Astrocyte of the cerebellum (primary cell): ENCODE data around the gene RFTN1.

Experiments used
- DNase-seq: peaks from one replicate; pipeline ENCODE4 v3.0.0-alpha.2; 2011; ENCODE audit warnings: low read depth
- H3K4me3 ChIP-seq: 2 replicates; pipeline ENCODE4 v1.5.1; 2011; ENCODE audit warnings: mild to moderate bottlenecking, low read depth, low read length, moderate library complexity
- in situ Hi-C: cut with HindIII; loops from 2 replicates; pipeline ENCODE4 v1.10.0; 2017; ENCODE audit warnings: low sequenced_read_pairs
- TF ChIP-seq, protein P1 (sequence below): IDR thresholded peaks from 2 replicates; pipeline ENCODE4 v1.5.1; 2012; ENCODE audit warnings: low read length, low read depth, moderate library complexity, mild to moderate bottlenecking; ENCODE audit errors: missing control alignments

RFTN1 gene

DNA sequence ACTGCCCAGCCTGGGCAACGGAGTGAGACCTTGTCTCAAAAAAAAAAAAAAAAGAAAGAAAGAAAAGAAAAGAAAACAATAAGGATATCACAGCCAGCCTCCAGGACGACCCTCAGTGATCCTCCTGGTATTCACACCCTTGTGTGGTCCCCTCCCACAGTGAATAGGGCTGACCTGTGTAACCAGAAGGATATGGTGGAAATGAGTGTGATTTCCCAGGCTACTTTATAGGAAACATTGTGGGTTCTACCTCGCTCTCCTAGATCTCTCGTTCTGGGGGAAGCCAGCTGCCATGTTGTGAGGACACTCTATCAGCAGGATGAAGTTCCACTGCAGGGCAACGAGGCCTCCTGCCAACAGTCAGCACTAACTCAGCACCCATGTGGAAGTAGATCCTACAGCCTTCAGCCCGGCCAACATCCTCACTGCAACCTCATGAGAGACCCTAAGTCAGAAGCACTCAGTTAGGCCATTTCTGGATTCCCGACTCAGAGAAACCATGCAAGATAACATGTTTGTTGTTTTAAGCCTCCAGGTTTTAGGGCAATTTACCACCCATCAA is 11.1 kb downstream of the RFTN1 start:
- H3K4me3 ChIP-seq = no peak overlapping the region
- TF ChIP-seq, protein P1, sequence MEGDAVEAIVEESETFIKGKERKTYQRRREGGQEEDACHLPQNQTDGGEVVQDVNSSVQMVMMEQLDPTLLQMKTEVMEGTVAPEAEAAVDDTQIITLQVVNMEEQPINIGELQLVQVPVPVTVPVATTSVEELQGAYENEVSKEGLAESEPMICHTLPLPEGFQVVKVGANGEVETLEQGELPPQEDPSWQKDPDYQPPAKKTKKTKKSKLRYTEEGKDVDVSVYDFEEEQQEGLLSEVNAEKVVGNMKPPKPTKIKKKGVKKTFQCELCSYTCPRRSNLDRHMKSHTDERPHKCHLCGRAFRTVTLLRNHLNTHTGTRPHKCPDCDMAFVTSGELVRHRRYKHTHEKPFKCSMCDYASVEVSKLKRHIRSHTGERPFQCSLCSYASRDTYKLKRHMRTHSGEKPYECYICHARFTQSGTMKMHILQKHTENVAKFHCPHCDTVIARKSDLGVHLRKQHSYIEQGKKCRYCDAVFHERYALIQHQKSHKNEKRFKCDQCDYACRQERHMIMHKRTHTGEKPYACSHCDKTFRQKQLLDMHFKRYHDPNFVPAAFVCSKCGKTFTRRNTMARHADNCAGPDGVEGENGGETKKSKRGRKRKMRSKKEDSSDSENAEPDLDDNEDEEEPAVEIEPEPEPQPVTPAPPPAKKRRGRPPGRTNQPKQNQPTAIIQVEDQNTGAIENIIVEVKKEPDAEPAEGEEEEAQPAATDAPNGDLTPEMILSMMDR = no peak
- DNase-seq = no peak
- in situ Hi-C loops = no loop called here

DNA sequence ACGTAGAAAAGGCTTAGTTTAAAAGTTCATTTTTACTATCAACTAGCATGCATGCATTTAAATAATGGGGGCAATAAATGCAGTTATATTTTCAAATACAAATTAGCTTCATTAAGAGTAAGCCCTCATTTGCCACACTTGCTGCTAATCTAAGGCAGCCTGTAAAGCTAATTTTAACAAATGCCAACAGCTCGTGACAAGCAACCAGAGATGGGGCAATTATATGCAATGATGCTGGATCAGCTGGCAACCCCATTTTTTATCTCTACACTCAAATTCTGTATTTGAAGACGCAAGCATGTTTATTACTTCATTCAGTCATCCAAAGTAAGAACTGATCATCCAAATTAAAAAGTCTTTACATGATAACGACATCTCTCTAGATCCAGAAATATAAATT is 12.1 kb downstream of the RFTN1 start:
- TF ChIP-seq, protein P1 = no peak
- in situ Hi-C loops = no loop called here
- H3K4me3 ChIP-seq = no peak overlapping the region
- DNase-seq = no peak

GRCh38 chr3:16500911-16501310 is 12.6 kb downstream of the RFTN1 start:
- in situ Hi-C loops = no loop called here
- DNase-seq = no peak
- TF ChIP-seq, protein P1 = no peak
- no peak overlapping the region for H3K4me3 ChIP-seq

DNA sequence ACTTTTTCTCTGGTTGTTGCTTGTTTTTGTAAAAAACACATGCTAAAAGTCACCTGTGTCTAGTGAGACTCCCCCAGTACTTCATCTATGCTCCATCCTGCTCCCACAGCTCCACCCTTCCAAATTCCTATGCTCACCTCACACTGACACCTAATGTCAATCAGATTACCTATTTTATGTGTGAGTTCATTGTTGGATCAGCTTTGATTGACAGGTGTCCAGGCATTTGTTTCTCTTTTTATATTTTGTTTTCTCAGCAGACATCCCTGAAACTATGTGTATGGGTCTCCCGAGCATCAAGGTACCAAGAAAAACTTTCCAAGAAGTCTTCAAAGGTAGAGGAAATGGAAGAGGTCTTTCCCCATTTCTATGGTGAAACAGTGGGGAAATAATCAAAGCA is 13.4 kb downstream of the RFTN1 start:
- H3K4me3 ChIP-seq = no peak overlapping the region
- in situ Hi-C loops = no loop called here
- TF ChIP-seq, protein P1 = no peak
- no peak for DNase-seq

GRCh38 chr3:16499351-16499750 is 14.1 kb downstream of the RFTN1 start:
- TF ChIP-seq, protein P1 = no peak
- H3K4me3 ChIP-seq = no peak overlapping the region
- in situ Hi-C loops = no loop called here
- DNase-seq = no peak

GRCh38 chr3:16498130-16498890 is 15.2 kb downstream of the RFTN1 start:
- no peak overlapping the region for H3K4me3 ChIP-seq
- DNase-seq = no peak
- TF ChIP-seq, protein P1 = no peak
- in situ Hi-C loops = no loop called here
